AG09319 (cell line): ENCODE data around the gene PRR13.
A peak's percentile ranks its signal among the peaks of the same experiment; 100 is the strongest.

Experiments used
- DNase-seq: peaks from one replicate; pipeline ENCODE4 v3.0.0-alpha.2; 2010; ENCODE audit warnings: low read depth; ENCODE audit errors: extremely low read depth
- TF ChIP-seq, protein P1 (sequence below): IDR thresholded peaks from 2 replicates; pipeline ENCODE4 v1.5.1; 2011; ENCODE audit warnings: low read depth, mild to moderate bottlenecking, inconsistent platforms, low read length, moderate library complexity

PRR13 gene

GRCh38 chr12:53450936-53451335, 9.4 kb downstream of the PRR13 start:
- no peak for DNase-seq
- TF ChIP-seq, protein P1, sequence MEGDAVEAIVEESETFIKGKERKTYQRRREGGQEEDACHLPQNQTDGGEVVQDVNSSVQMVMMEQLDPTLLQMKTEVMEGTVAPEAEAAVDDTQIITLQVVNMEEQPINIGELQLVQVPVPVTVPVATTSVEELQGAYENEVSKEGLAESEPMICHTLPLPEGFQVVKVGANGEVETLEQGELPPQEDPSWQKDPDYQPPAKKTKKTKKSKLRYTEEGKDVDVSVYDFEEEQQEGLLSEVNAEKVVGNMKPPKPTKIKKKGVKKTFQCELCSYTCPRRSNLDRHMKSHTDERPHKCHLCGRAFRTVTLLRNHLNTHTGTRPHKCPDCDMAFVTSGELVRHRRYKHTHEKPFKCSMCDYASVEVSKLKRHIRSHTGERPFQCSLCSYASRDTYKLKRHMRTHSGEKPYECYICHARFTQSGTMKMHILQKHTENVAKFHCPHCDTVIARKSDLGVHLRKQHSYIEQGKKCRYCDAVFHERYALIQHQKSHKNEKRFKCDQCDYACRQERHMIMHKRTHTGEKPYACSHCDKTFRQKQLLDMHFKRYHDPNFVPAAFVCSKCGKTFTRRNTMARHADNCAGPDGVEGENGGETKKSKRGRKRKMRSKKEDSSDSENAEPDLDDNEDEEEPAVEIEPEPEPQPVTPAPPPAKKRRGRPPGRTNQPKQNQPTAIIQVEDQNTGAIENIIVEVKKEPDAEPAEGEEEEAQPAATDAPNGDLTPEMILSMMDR = no peak

GRCh38 chr12:53451661-53452158, 10.2 kb downstream of the PRR13 start, which contains the start of gene PCBP2:
Gene PCBP2 (plus strand): TSS chr12:53452102. CDS start chr12:53454801, 2,699 bp downstream.
- peak; percentile 99 for DNase-seq
- TF ChIP-seq, protein P1 = peak; percentile 92

GRCh38 chr12:53452159-53453077, 10.9 kb downstream of the PRR13 start:
- peak; percentile 81 for DNase-seq
- TF ChIP-seq, protein P1 = peak; percentile 20

DNA sequence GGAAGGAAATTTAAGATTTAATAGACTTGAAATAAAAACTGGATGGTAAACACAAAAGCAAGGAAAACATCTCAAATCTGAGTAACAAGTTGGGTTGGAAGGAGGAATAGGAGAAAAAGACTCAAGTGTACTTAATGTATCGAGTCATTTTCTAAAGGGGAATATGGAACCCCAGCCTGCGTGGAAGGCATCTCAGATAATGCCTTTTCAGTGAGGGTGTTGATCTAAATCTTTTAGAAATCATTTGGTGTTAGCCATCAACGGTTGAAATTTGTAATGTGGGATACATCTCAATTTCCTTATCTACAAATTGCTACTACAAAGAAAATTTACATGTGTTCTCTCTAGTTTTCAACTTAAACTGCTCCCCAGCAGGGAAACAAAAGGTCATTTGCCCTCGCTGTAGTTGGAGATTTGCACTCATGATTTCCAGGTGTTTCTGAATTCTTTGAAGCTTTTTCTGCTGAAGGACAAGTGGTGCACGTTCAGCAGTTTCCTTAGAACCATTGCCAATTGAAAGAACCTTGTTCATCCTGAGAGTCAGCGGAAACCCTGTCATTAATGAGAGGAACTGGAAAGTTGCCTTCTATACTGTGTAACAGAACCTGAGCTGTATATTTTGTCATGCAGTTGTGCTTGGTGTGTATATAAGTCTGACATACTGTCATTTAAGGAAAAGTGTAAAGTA, 12.6 kb downstream of the PRR13 start:
- no peak for DNase-seq
- TF ChIP-seq, protein P1 = no peak

- DNase-seq = no peak
- TF ChIP-seq, protein P1 = no peak
Observed at GRCh38 chr12:53454707-53455106, 13.2 kb downstream of the PRR13 start.

DNA sequence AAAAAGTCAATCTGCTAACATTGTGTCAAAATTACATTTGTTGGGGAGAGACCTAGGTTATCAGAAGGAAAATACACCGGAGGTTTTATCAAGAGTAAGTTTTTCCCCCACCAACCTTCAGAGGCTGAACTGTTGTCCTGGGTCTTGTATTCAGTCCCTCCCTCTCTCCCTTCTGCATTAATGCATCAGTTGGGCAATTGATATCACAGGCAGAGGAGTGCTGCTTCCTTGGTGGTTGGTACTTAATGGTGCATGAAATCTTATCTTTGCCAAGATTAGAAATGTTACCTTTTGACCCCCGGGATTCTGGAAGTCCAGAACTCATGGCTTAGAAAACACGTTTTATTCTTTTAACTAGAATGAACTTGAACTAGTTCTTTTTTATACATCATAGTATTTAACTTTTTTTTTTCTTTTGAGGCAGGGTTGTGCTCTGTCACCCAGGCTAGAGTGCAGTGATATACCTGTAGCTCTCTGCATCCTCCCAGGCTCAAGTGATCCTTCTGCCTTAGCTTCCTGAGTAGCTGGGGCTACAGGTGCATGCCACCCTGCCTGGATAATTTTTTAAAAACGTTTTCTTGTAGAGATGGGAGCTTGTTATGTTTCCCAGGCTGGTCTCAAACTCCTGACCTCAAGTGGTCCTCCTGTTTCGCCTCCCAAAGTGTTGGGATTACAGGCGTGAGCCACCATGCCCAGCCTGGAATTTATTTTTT, 15.3 kb downstream of the PRR13 start:
- DNase-seq = no peak
- TF ChIP-seq, protein P1 = no peak
